Testis (tissue), 2 donors: ENCODE measurements around the gene ZKSCAN3.

Experiments
- POLR2A ChIP-seq: fragments of 450-650 bp; IDR thresholded peaks from one replicate; pipeline ENCODE4 v1.6.1; 2017; ENCODE audit warnings: antibody characterized with exemption, mild to moderate bottlenecking, moderate library complexity
- TF ChIP-seq, protein P1 (sequence below), 3 experiments: fragments of 450-650 bp in 2 of 3; fragments of 200-600 bp in 1 of 3; sonication (generic) in 1 of 3; IDR thresholded peaks; one replicate each; pipeline ENCODE4 v1.5.1; 2016 to 2019; ENCODE audit warnings: antibody characterized with exemption in 3 of 3, mild to moderate bottlenecking in 2 of 3, moderate library complexity in 1 of 3

DNA sequence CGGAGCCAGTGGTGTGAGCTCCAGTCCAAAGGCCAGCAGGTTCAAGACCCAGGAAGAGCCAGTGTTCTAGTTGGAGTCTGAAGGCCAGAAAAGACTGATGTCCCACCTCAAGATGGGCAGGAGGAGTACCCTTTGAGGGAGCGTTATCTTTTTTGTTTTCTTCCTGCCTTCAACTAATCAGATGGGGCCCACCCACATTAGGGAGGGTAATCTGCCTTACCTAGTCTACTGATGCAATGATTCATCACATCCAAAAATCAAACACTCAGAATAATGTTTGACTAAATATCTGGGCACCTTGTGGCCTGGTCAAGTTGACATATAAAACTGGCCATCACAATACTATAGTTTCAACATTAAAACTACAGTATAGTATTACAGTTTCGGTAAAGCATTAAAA is 19.7 kb downstream of the ZKSCAN3 start:
- TF ChIP-seq, protein P1, sequence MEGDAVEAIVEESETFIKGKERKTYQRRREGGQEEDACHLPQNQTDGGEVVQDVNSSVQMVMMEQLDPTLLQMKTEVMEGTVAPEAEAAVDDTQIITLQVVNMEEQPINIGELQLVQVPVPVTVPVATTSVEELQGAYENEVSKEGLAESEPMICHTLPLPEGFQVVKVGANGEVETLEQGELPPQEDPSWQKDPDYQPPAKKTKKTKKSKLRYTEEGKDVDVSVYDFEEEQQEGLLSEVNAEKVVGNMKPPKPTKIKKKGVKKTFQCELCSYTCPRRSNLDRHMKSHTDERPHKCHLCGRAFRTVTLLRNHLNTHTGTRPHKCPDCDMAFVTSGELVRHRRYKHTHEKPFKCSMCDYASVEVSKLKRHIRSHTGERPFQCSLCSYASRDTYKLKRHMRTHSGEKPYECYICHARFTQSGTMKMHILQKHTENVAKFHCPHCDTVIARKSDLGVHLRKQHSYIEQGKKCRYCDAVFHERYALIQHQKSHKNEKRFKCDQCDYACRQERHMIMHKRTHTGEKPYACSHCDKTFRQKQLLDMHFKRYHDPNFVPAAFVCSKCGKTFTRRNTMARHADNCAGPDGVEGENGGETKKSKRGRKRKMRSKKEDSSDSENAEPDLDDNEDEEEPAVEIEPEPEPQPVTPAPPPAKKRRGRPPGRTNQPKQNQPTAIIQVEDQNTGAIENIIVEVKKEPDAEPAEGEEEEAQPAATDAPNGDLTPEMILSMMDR (IDR thresholded peaks at IDR 0.05): no peak
- no peak for TF ChIP-seq POLR2A
